SK-N-MC (cell line): ENCODE results near the gene CYP46A1.

Experiments used
- DNase-seq: peaks from one replicate; pipeline ENCODE4 v3.0.0-alpha.2; 2011; ENCODE audit warnings: low read depth, low spot score
- H3K27ac ChIP-seq: fragments of 200-600 bp; sonication (generic); 2 replicates; pipeline ENCODE4 v1.5.1; 2016; ENCODE audit warnings: mixed run types
- H3K36me3 ChIP-seq: fragments of 200-600 bp; sonication (generic); 2 replicates; pipeline ENCODE4 v1.6.1; 2017; ENCODE audit warnings: antibody characterized with exemption, low read length, mixed read lengths; ENCODE audit not compliant: insufficient read depth
- H3K4me3 ChIP-seq: fragments of 200-600 bp; sonication (generic); 2 replicates; pipeline ENCODE4 v1.5.1; 2016
- H3K9ac ChIP-seq: fragments of 200-600 bp; sonication (generic); 2 replicates; pipeline ENCODE4 v1.8.0; 2017; ENCODE audit warnings: mixed run types, mixed read lengths; ENCODE audit not compliant: insufficient read length
- H3K9me3 ChIP-seq: fragments of 200-600 bp; sonication (generic); 2 replicates; pipeline ENCODE4 v1.6.1; 2017; ENCODE audit warnings: low read depth, mild to moderate bottlenecking, antibody characterized with exemption, low read length, moderate library complexity, mixed read lengths
- EZH2 ChIP-seq: fragments of 200-600 bp; sonication (generic); IDR thresholded peaks from one replicate; pipeline ENCODE4 v1.6.1; 2017; ENCODE audit warnings: antibody characterized with exemption
- FOXP2 ChIP-seq: optimal IDR thresholded peaks from 2 replicates; pipeline ENCODE3; 2011; ENCODE audit warnings: mild to moderate bottlenecking, moderate library complexity; ENCODE audit not compliant: insufficient read depth; ENCODE audit errors: extremely low read length, control extremely low read depth
- POLR2AphosphoS5 ChIP-seq: IDR thresholded peaks from 2 replicates; pipeline ENCODE4 v1.6.1; 2012; ENCODE audit warnings: mild to moderate bottlenecking, low read depth, low read length, borderline replicate concordance

Gene CYP46A1

DNA sequence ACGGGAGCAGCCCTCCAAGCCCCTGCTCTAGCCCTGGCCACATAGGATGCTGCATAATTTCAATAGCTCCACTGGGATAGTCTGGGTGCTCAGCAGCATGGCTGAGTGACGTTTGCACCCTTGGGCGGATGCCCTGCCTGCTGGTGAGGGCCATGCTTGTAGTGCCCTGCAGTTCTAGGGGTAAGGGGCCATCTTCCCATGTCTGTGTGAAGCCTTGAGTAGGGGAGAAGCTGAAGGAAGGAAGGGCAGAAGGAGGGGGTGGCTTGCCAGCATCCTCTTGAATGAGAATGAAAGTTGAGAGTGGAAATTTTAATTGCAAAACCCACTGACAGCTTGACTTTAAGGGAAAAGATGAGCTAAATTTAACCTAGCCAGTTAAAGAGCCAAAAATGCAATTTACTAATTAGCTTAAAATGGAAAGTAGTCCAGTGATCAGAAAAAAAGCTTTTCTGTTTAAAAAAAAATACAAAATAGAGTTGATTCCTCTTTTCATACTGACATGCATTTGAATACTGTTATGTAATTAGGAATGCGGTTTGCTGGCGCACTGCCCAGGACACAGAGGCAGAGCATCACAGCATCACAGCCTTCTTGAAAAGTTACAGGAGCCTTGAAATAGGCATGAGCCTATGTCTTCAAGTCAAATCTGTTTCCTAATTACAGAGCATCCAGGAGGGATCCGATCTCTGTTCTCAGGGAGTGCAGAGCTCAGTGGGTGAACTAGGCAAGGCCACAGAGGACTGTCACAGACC lies 90.6 kb downstream of the CYP46A1 start:
- peak; percentile 67 for DNase-seq
- Histone ChIP-seq H3K4me3 (no peak overlapping the region), H3K9me3 (no peaks in the 10 kb centered on the region), H3K36me3 (no peaks in the 10 kb centered on the region), H3K9ac (no peak overlapping the region), H3K27ac (no peak overlapping the region)
- TF ChIP-seq FOXP2 (no peak), EZH2 (no peak), POLR2AphosphoS5 (no peak)

DNA sequence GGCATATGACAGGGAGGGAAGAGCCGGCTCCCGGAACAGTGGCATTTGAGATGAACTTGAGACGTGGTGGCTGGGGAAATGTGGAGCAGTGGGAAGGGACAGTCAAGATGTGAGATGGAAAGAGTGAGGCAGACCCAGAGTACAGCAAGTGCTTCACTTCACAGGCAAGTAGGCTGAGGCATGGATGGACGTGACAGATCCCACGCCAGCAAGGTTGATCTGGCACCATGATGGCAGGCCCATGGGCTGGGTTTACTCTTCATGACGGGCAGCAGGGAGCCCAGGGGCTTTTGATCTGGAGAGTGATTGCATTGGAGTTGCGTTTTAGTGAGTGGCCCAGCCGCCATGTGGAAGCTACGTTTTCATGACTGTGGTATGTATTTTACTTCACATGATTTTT lies 91.3 kb downstream of the CYP46A1 start:
- no peak for DNase-seq
- Histone ChIP-seq H3K27ac (no peak overlapping the region), H3K4me3 (no peak overlapping the region), H3K36me3 (no peaks in the 10 kb centered on the region), H3K9me3 (no peaks in the 10 kb centered on the region), H3K9ac (no peak overlapping the region)
- TF ChIP-seq POLR2AphosphoS5 = no peak
- no peak for TF ChIP-seq FOXP2
- no peak for TF ChIP-seq EZH2
